ENCODE results near the gene RHOXF2. TPM values are rescaled to one million over a fixed set of nuclear protein-coding genes. Genes with fewer than 3 reads are reported as not detected.

Gene RHOXF2, protein sequence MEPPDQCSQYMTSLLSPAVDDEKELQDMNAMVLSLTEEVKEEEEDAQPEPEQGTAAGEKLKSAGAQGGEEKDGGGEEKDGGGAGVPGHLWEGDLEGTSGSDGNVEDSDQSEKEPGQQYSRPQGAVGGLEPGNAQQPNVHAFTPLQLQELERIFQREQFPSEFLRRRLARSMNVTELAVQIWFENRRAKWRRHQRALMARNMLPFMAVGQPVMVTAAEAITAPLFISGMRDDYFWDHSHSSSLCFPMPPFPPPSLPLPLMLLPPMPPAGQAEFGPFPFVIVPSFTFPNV
- total RNA-seq (2022; extraction: Qiagen RNA extraction) = not detected in 5 replicates

GRCh38 chrX:120158313-120158712, at the start of gene RHOXF2:
TSS of gene RHOXF2 (plus strand) at chrX:120158613. CDS start at chrX:120158751, 138 bp downstream.

GRCh38 chrX:120115438-120115963, 42.9 kb upstream of the RHOXF2 start, which contains the start of gene RHOXF1:
TSS of gene RHOXF1 (minus strand) at chrX:120115913. CDS start at chrX:120115862, 51 bp downstream.

Other genes starting within 250 kb of the RHOXF2 start
- gene NKAP, start 214.9 kb upstream of the RHOXF2 start, total RNA-seq (2022; extraction: Qiagen RNA extraction) = 7.1 to 8.1 TPM (median 7.6 TPM) in 5 replicates
- not detected in 5 replicates for gene RHOXF2B, start 80.9 kb upstream of the RHOXF2 start, total RNA-seq (2022; extraction: Qiagen RNA extraction)
- 0.10 TPM in 1 of 5 replicates, not detected in the others for gene RHOXF1, start 42.7 kb upstream of the RHOXF2 start, total RNA-seq (2022; extraction: Qiagen RNA extraction)
- 8.6 to 12.5 TPM (median 11.5 TPM) in 5 replicates for gene ZBTB33, start 92.2 kb downstream of the RHOXF2 start, total RNA-seq (2022; extraction: Qiagen RNA extraction)
- 0.08 to 0.25 TPM (median 0.14 TPM) in 5 replicates for gene TMEM255A, start 152.8 kb downstream of the RHOXF2 start, total RNA-seq (2022; extraction: Qiagen RNA extraction)
- not detected in 5 replicates for gene ATP1B4, start 203.5 kb downstream of the RHOXF2 start, total RNA-seq (2022; extraction: Qiagen RNA extraction)